DND-41 (cell line): Measurements from ENCODE around the gene ENTPD8.

Experiments used
- ATAC-seq: fragments of 200-7000 bp; cut with Tn5 transposase; 3 replicates; pipeline ENCODE4 v1.9.1; 2021; ENCODE audit warnings: low read depth; ENCODE audit not compliant: insufficient read depth
- DNase-seq: peaks from one replicate; pipeline ENCODE4 v3.0.0-alpha.2; 2020
- H2AFZ ChIP-seq: 2 replicates; pipeline ENCODE4 v1.6.0; 2012; ENCODE audit warnings: low read depth, low read length
- H3K27ac ChIP-seq: 2 replicates; pipeline ENCODE4 v1.5.1; 2012; ENCODE audit warnings: low read length, inconsistent platforms
- H3K27me3 ChIP-seq: fragments of 200-600 bp; sonication (generic); 2 replicates; pipeline ENCODE4 v1.6.0; 2012; ENCODE audit warnings: low read length, mild to moderate bottlenecking, inconsistent platforms; ENCODE audit not compliant: insufficient read depth, poor library complexity
- H3K36me3 ChIP-seq: 2 replicates; pipeline ENCODE4 v1.5.1; 2012; ENCODE audit warnings: low read length, inconsistent platforms; ENCODE audit not compliant: insufficient read depth
- H3K4me1 ChIP-seq: 2 replicates; pipeline ENCODE4 v1.5.1; 2012; ENCODE audit warnings: mild to moderate bottlenecking, low read length; ENCODE audit not compliant: insufficient read depth
- H3K4me2 ChIP-seq: 2 replicates; pipeline ENCODE4 v1.6.0; 2012; ENCODE audit warnings: mild to moderate bottlenecking, moderate library complexity, low read length, inconsistent platforms; ENCODE audit not compliant: insufficient read depth
- H3K4me3 ChIP-seq, 2 experiments: fragments of 200-600 bp in 1 of 2; shearing (Covaris generic) in 1 of 2; 2 replicates each; pipeline ENCODE4 v1.5.1; 2012 to 2016; ENCODE audit warnings: inconsistent platforms in 2 of 2, low read length in 2 of 2, mild to moderate bottlenecking in 2 of 2, low read depth in 1 of 2, moderate library complexity in 1 of 2
- H3K79me2 ChIP-seq: 2 replicates; pipeline ENCODE4 v1.6.0; 2012; ENCODE audit warnings: low read length, inconsistent platforms; ENCODE audit not compliant: insufficient read depth
- H3K9ac ChIP-seq: 2 replicates; pipeline ENCODE4 v1.6.0; 2012; ENCODE audit warnings: low read depth, mild to moderate bottlenecking, inconsistent platforms, low read length, moderate library complexity
- H3K9me3 ChIP-seq: 2 replicates; pipeline ENCODE4 v1.5.1; 2012; ENCODE audit warnings: low read length, moderate library complexity, mild to moderate bottlenecking, inconsistent platforms; ENCODE audit not compliant: insufficient read depth, severe bottlenecking
- H4K20me1 ChIP-seq: 2 replicates; pipeline ENCODE4 v1.6.0; 2012; ENCODE audit warnings: low read length; ENCODE audit not compliant: insufficient read depth
- CTCF ChIP-seq: IDR thresholded peaks from 2 replicates; pipeline ENCODE4 v1.5.1; 2012; ENCODE audit warnings: borderline replicate concordance, low read length, moderate library complexity, mild to moderate bottlenecking; ENCODE audit not compliant: poor library complexity, severe bottlenecking; ENCODE audit errors: extremely low read depth
- EZH2 ChIP-seq: IDR thresholded peaks from 3 replicates; pipeline ENCODE4 v1.6.1; 2012; ENCODE audit warnings: borderline replicate concordance, low read depth, mild to moderate bottlenecking, moderate library complexity, low read length, inconsistent platforms; ENCODE audit not compliant: severe bottlenecking

ENTPD8 gene

GRCh38 chr9:137394866-137395665 lies 46.1 kb downstream of the ENTPD8 start:
- H3K27me3 ChIP-seq, result no peaks in the 10 kb centered on the region
- no peak overlapping the region for H3K27ac ChIP-seq
- H3K36me3 ChIP-seq, result no peaks in the 10 kb centered on the region
- H2AFZ ChIP-seq, result no peak overlapping the region
- ATAC-seq (no peak), DNase-seq (no peak)
- H4K20me1 ChIP-seq, result no peaks in the 10 kb centered on the region
- no peak overlapping the region for H3K4me3 ChIP-seq
- H3K9me3 ChIP-seq, result no peaks in the 10 kb centered on the region
- no peak overlapping the region for H3K9ac ChIP-seq
- no peak overlapping the region for H3K4me2 ChIP-seq
- H3K79me2 ChIP-seq, result no peaks in the 10 kb centered on the region
- no peaks in the 10 kb centered on the region for H3K4me1 ChIP-seq
- TF ChIP-seq CTCF (no peak), EZH2 (no peak)

- Histone ChIP-seq H3K27ac (no peak overlapping the region), H3K4me3 (no peak overlapping the region), H3K9me3 (no peaks in the 10 kb centered on the region), H3K79me2 (no peaks in the 10 kb centered on the region), H2AFZ (no peak overlapping the region), H3K4me1 (no peaks in the 10 kb centered on the region), H3K36me3 (no peaks in the 10 kb centered on the region), H3K27me3 (no peaks in the 10 kb centered on the region), H4K20me1 (no peaks in the 10 kb centered on the region), H3K9ac (no peak overlapping the region), H3K4me2 (no peak overlapping the region)
- TF ChIP-seq EZH2 (no peak), CTCF (no peak)
- ATAC-seq (no peak), DNase-seq (no peak)
Measured at GRCh38 chr9:137393176-137394150, 47.7 kb downstream of the ENTPD8 start.

GRCh38 chr9:137392232-137393007 lies 48.7 kb downstream of the ENTPD8 start:
- Histone ChIP-seq H4K20me1 (no peaks in the 10 kb centered on the region), H3K4me1 (no peaks in the 10 kb centered on the region), H3K4me3 (no peak overlapping the region), H3K9me3 (no peaks in the 10 kb centered on the region), H3K36me3 (no peaks in the 10 kb centered on the region), H3K27me3 (no peaks in the 10 kb centered on the region), H3K4me2 (no peak overlapping the region), H3K27ac (no peak overlapping the region), H2AFZ (no peak overlapping the region), H3K79me2 (no peaks in the 10 kb centered on the region), H3K9ac (no peak overlapping the region)
- DNase-seq (no peak), ATAC-seq (no peak)
- TF ChIP-seq EZH2 (no peak), CTCF (no peak)
